Thyroid gland (tissue), 4 donors: ENCODE results near the gene POU2AF1. TPM values are rescaled to one million over a fixed set of nuclear protein-coding genes. Genes with fewer than 3 reads are reported as not detected.

Source experiments
- DNase-seq, 2 donors: peaks; one replicate each; pipeline ENCODE4 v3.0.0-alpha.2; 2019
- H3K27ac ChIP-seq, 3 donors: fragments of 200-600 bp; sonication (generic); 1 replicate in 2 of 3; 2 replicates in 1 of 3; pipeline ENCODE4 v1.5.1; 2016 to 2019; ENCODE audit warnings: mild to moderate bottlenecking in 1 of 3, moderate library complexity in 1 of 3
- H3K27me3 ChIP-seq: fragments of 200-600 bp; sonication (generic); one replicate; pipeline ENCODE4 v1.5.1; 2019
- H3K36me3 ChIP-seq, 2 donors: fragments of 200-600 bp; sonication (generic); one replicate each; pipeline ENCODE4 v1.5.1; 2016 to 2019
- H3K4me1 ChIP-seq, 2 donors: fragments of 200-600 bp; sonication (generic); one replicate each; pipeline ENCODE4 v1.5.1; 2017 to 2019
- H3K4me3 ChIP-seq, 3 donors: fragments of 200-600 bp; sonication (generic); replicated peaks in 1 of 3; 1 replicate in 2 of 3; 2 replicates in 1 of 3; pipeline ENCODE4 v1.5.1; 2016; ENCODE audit warnings: mild to moderate bottlenecking in 1 of 3
- H3K9me3 ChIP-seq: fragments of 200-600 bp; sonication (generic); one replicate; pipeline ENCODE4 v1.5.1; 2017
- POLR2A ChIP-seq, 2 donors: fragments of 450-650 bp; IDR thresholded peaks; one replicate each; pipeline ENCODE4 v1.6.1; 2017; ENCODE audit warnings: antibody characterized with exemption in 2 of 2, mild to moderate bottlenecking in 2 of 2, moderate library complexity in 1 of 2
- WGBS, 2 donors: methylation state at CpG; one replicate each; pipeline ENCODE4 v1.1.5; 2017; 5-methylcytosine and 5-hydroxymethylcytosine counted together
- intact Hi-C: fragments of 100-400 bp; cut with DNase I; formaldehyde crosslinking; loops from one replicate; pipeline ENCODE4 v1.15.1; 2023
- total RNA-seq, 4 donors: library from RNA; depleted of rRNA; stranded (reverse); fragments of >200 nt; gene quantifications; one replicate each; pipeline ENCODE4 v1.2.3, GENCODE V29; 2016
- TF ChIP-seq, protein P1 (sequence below), 6 experiments: fragments of 200-600 bp in 3 of 6; fragments of 450-650 bp in 3 of 6; sonication (generic) in 3 of 6; IDR thresholded peaks; one replicate each; pipeline ENCODE4 v1.5.1; 2016 to 2019; ENCODE audit warnings: antibody characterized with exemption in 6 of 6, mild to moderate bottlenecking in 2 of 6, inconsistent platforms in 1 of 6, moderate library complexity in 1 of 6

Gene POU2AF1
- total RNA-seq, 4 donors from 2014 or later = 0.54 TPM; not detected in 3

DNA sequence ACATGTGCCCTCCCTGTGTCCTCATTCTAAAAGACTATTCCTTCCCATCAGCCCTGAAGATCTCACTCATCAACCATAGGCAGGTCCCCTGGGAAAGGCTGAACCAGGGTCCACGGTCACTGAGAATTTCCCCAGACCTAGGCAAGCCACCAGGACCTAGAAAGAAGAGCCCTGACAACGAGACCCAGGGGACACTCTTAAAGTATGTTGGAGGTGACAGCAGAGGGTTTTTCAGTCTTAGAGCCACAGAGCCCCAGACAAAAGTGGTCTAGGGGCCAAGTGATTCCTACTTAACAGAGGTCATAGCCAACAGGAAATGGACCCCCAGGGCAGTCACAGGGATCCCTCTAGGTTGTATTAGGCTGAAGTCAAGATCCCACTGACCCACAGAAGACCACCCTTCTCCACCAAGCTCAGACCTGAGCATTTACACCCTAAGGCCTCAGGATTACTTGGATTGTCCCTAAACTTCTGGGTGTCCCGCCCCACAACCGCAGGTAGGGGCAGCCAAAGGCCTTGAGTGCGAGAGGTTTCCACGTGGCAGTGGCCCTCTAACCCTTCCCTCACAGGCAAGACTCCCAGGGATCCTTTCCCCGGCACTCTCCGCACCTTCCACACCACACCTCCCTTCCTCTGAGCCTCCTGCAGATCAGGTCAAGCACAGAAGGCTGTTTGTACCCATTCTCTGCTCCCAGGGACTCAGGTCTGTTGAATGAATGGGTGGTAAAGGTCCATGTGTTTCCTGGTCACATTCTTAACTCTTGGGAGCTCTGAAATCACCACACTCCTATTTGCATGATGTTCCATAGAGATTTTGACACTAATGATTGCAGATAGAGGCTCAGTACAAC is 12.3 kb downstream of the POU2AF1 start:
- TF ChIP-seq POLR2A (IDR thresholded peaks at IDR 0.05) = no peak
- TF ChIP-seq, protein P1, sequence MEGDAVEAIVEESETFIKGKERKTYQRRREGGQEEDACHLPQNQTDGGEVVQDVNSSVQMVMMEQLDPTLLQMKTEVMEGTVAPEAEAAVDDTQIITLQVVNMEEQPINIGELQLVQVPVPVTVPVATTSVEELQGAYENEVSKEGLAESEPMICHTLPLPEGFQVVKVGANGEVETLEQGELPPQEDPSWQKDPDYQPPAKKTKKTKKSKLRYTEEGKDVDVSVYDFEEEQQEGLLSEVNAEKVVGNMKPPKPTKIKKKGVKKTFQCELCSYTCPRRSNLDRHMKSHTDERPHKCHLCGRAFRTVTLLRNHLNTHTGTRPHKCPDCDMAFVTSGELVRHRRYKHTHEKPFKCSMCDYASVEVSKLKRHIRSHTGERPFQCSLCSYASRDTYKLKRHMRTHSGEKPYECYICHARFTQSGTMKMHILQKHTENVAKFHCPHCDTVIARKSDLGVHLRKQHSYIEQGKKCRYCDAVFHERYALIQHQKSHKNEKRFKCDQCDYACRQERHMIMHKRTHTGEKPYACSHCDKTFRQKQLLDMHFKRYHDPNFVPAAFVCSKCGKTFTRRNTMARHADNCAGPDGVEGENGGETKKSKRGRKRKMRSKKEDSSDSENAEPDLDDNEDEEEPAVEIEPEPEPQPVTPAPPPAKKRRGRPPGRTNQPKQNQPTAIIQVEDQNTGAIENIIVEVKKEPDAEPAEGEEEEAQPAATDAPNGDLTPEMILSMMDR (IDR thresholded peaks at IDR 0.05) = no peak
- Histone ChIP-seq H3K4me1 (peaks cover 6 to 13% of the 10 kb centered on the region in 2 donors), H3K27ac (no peak overlapping the region), H3K9me3 (no peaks in the 10 kb centered on the region), H3K4me3 (no peak overlapping the region), H3K36me3 (no peaks in the 10 kb centered on the region), H3K27me3 (no peaks in the 10 kb centered on the region)
- no peak for DNase-seq
- WGBS, 2 donors = 88 to 99% methylated on average over 8 of the region's 8 CpGs
- intact Hi-C loops = no loop called here

DNA sequence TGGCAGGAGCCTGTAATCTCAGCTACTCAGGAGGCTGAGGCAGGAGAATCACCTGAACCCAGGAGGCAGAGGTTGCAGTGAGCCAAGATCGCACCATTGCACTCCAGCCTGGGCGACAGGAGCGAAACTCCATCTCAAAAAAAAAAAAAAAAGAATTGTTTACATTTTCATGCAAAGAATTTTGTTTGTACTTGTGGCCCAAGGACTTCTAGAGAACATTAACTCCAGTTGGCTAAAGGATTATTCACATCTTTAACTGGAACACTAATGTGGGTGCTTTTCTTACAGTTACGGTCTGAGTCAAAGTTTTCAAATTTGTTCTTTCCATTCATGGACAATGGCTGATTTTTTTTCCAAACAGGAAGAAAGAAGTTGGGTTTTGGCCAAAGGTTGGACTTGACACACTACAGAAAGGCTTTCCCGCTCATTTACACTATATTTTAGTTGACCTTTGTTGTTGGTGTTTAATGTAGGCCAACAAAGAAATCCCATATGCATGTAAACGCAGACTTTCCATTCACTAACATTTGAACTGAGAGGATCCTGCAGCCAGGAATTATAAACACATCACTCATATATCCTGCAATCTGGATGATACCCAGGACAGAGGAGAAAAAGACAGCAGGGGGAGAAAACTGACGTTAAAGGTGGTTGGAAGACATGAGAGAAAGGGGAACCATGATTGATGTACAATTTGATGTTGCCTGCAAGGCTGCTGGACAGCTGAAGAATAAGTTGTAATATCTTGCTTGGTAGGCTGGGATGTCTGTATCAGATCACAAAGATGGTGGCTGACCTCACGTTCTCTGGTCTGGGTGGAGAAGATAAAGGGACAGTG is 13.1 kb downstream of the POU2AF1 start:
- no peak overlapping the region for H3K27ac ChIP-seq
- intact Hi-C loops = no loop called here
- H3K36me3 ChIP-seq = no peaks in the 10 kb centered on the region
- H3K27me3 ChIP-seq = no peaks in the 10 kb centered on the region
- no peak for DNase-seq
- TF ChIP-seq, protein P1 (IDR thresholded peaks at IDR 0.05) = no peak
- no peak for TF ChIP-seq POLR2A (IDR thresholded peaks at IDR 0.05)
- WGBS, 2 donors = 89 to 92% methylated on average over 8 of the region's 8 CpGs
- no peak overlapping the region for H3K4me3 ChIP-seq
- no peaks in the 10 kb centered on the region for H3K9me3 ChIP-seq
- peaks cover 6 to 13% of the 10 kb centered on the region in 2 donors for H3K4me1 ChIP-seq

DNA sequence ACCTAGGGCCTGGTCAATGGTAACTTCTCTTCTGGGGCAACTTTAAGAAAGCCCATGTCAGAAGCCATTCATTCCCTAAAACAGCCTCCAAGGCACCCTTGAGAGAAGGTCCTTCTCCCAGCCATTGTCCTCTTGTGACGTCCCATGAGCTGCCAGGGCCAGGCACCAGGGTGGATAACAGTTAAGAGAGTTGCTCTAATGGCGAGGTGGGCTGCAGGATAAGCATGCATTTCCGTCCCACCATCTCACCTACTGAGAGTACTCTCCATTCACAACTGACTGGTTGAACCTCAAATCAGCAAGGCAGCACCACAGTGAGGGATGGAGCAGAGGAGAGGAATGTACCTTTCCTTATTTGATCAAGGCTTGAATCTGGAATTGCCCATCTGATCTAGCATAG is 14.6 kb downstream of the POU2AF1 start:
- Histone ChIP-seq H3K27ac (no peak overlapping the region), H3K4me3 (no peak overlapping the region), H3K9me3 (no peaks in the 10 kb centered on the region), H3K4me1 (peaks cover 6 to 13% of the 10 kb centered on the region in 2 donors), H3K36me3 (no peaks in the 10 kb centered on the region), H3K27me3 (no peaks in the 10 kb centered on the region)
- no peak for TF ChIP-seq POLR2A (IDR thresholded peaks at IDR 0.05)
- TF ChIP-seq, protein P1 (IDR thresholded peaks at IDR 0.05) = no peak
- 89 to 100% methylated on average over 3 of the region's 3 CpGs for WGBS, 2 donors
- intact Hi-C loops = no loop called here
- DNase-seq = no peak

DNA sequence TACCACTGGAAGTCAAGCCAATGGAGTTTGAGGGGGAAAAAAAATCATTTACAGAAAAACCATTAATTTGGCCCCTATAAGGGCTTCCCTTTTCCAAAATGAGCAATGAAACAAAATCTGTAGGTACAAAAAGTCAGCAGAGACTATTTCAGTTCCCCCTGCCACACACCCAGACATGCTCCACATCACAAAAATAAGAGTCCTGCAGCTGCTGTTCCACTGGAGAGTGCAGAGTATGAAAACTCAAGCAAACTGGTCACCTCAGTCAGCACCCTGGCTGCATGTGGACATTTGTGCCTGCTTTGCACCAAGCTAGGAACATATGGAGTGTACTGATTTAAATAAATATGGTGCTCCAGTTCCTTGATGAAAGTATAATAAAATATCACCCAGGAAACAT is 15.1 kb downstream of the POU2AF1 start:
- Histone ChIP-seq H3K27me3 (no peaks in the 10 kb centered on the region), H3K36me3 (no peaks in the 10 kb centered on the region), H3K4me1 (peaks cover 6 to 13% of the 10 kb centered on the region in 2 donors), H3K27ac (peak overlapping the region in 1 of 3 donors; percentile 62), H3K4me3 (no peak overlapping the region), H3K9me3 (no peaks in the 10 kb centered on the region)
- TF ChIP-seq, protein P1 (IDR thresholded peaks at IDR 0.05) = no peak
- no peak for TF ChIP-seq POLR2A (IDR thresholded peaks at IDR 0.05)
- DNase-seq = no peak
- intact Hi-C loops = no loop called here
